ENCODE data around the gene LZTR1. TPM values are rescaled to one million over a fixed set of nuclear protein-coding genes. Genes with fewer than 3 reads are reported as not detected.

Gene LZTR1
- polyA plus RNA-seq, 1 experiment = 28.3 TPM

- DNase-seq (ENCODE audit: low read depth, low spot score) = no peak
- Histone ChIP-seq H3K27ac (ENCODE audit: low read depth, low read length) (no peak overlapping the region), H3K4me3 (ENCODE audit: low read depth, low read length) (no peak overlapping the region), H3K27me3 (ENCODE audit: control insufficient read depth, insufficient read depth, low read length) (no peaks in the 10 kb centered on the region), H3K9me3 (ENCODE audit: control insufficient read depth, insufficient read depth, low read length) (no peaks in the 10 kb centered on the region; the same call in 1 of the 2 replicates)
- TF ChIP-seq CTCF (IDR thresholded peaks at IDR 0.05; ENCODE audit: low read depth, low read length) = no peak
- POLR2A ChIA-PET = interaction anchor here (0.9 kb wide), 1 partner anchor 13 kb away, joined by 3 read pairs; the partner anchor contains the start of gene LZTR1
- CTCF ChIA-PET = no interaction called here
These were observed 13.4 kb downstream of the LZTR1 start for GRCh38 chr22:20995329-20996030.

GRCh38 chr22:20996031-20996410 lies 13.9 kb downstream of the LZTR1 start:
- DNase-seq (ENCODE audit: low read depth, low spot score) = no peak
- Histone ChIP-seq H3K9me3 (ENCODE audit: control insufficient read depth, insufficient read depth, low read length) (no peaks in the 10 kb centered on the region; the same call in 1 of the 2 replicates), H3K27me3 (ENCODE audit: control insufficient read depth, insufficient read depth, low read length) (no peaks in the 10 kb centered on the region), H3K27ac (ENCODE audit: low read depth, low read length) (no peak overlapping the region), H3K4me3 (ENCODE audit: low read depth, low read length) (no peak overlapping the region)
- no peak for TF ChIP-seq CTCF (IDR thresholded peaks at IDR 0.05; ENCODE audit: low read depth, low read length)
- ChIA-PET POLR2A (interaction anchor here (1.1 kb wide), 1 partner anchor 17 kb away, joined by 4 read pairs; no protein-coding TSS in a partner anchor), CTCF (no interaction called here)

GRCh38 chr22:20996598-20997535 lies 14.8 kb downstream of the LZTR1 start:
- CTCF ChIA-PET = no interaction called here
- H3K4me3 ChIP-seq (ENCODE audit: low read depth, low read length) = no peak overlapping the region
- POLR2A ChIA-PET = interaction anchor here (1.1 kb wide), 1 partner anchor 17 kb away, joined by 4 read pairs; no protein-coding TSS in a partner anchor
- no peak for TF ChIP-seq CTCF (IDR thresholded peaks at IDR 0.05; ENCODE audit: low read depth, low read length)
- H3K27ac ChIP-seq (ENCODE audit: low read depth, low read length) = no peak overlapping the region
- H3K27me3 ChIP-seq (ENCODE audit: control insufficient read depth, insufficient read depth, low read length) = no peaks in the 10 kb centered on the region
- DNase-seq (ENCODE audit: low read depth, low spot score) = no peak
- H3K9me3 ChIP-seq (ENCODE audit: control insufficient read depth, insufficient read depth, low read length) = no peaks in the 10 kb centered on the region; the same call in 1 of the 2 replicates

- TF ChIP-seq CTCF (IDR thresholded peaks at IDR 0.05; ENCODE audit: low read depth, low read length) = no peak
These were observed 15.6 kb downstream of the LZTR1 start for GRCh38 chr22:20997536-20998257.

More at GRCh38 chr22:20997536-20998257, 15.6 kb downstream of the LZTR1 start:
- Histone ChIP-seq H3K9me3 (ENCODE audit: control insufficient read depth, insufficient read depth, low read length) (no peaks in the 10 kb centered on the region; the same call in 1 of the 2 replicates), H3K4me3 (ENCODE audit: low read depth, low read length) (no peak overlapping the region), H3K27ac (ENCODE audit: low read depth, low read length) (peak overlapping the region; percentile 21), H3K27me3 (ENCODE audit: control insufficient read depth, insufficient read depth, low read length) (no peaks in the 10 kb centered on the region)
- POLR2A ChIA-PET = no interaction called here
- CTCF ChIA-PET = no interaction called here
- DNase-seq (ENCODE audit: low read depth, low spot score) = no peak
